B cell (primary cell): Measurements from ENCODE around the gene PLPP7. TPM values are rescaled to one million over a fixed set of nuclear protein-coding genes. Genes with fewer than 3 reads are reported as not detected.

Experiments used
- ATAC-seq: fragments of 200-7000 bp; cut with Tn5 transposase; one replicate; pipeline ENCODE4 v1.10.0; 2021; ENCODE audit warnings: low read depth, mild to moderate bottlenecking, moderate number of reproducible peaks, moderate library complexity
- CTCF ChIA-PET: fragments of 350-600 bp; sonication (Branson Sonifier 250); formaldehyde crosslinking; loops from one replicate; lab custom pipeline; 2021; ENCODE audit warnings: antibody characterized with exemption, inconsistent platforms; lab: Charles Lee
- POLR2A ChIA-PET: fragments of 350-600 bp; sonication (Branson Sonifier 250); formaldehyde crosslinking; loops from one replicate; lab custom pipeline; 2021; ENCODE audit warnings: antibody characterized with exemption; lab: Charles Lee
- DNase-seq: peaks from one replicate; pipeline ENCODE4 v3.0.0; 2013
- H2AFZ ChIP-seq: 2 replicates; pipeline ENCODE4 v1.6.1; 2012; ENCODE audit warnings: mild to moderate bottlenecking, low read depth, low read length; ENCODE audit not compliant: insufficient read depth, poor library complexity, severe bottlenecking
- H3K27ac ChIP-seq, 2 donors: 1 replicate in 1 of 2; 2 replicates in 1 of 2; pipeline ENCODE4 v1.5.1; 2012 to 2013; ENCODE audit warnings: low read length in 2 of 2, mild to moderate bottlenecking in 2 of 2, moderate library complexity in 1 of 2
- H3K27me3 ChIP-seq, 4 experiments: fragments of 200-600 bp in 1 of 4; sonication (generic) in 1 of 4; replicated peaks in 1 of 4; 1 replicate in 2 of 4; 2 replicates in 2 of 4; pipeline versions ENCODE4 v1.6.1 to v1.7.0; 2013 to 2016; ENCODE audit warnings: low read length in 3 of 4, mild to moderate bottlenecking in 2 of 4, mixed read lengths in 1 of 4, moderate library complexity in 1 of 4; ENCODE audit not compliant: insufficient read depth in 4 of 4, control insufficient read depth in 3 of 4; ENCODE audit errors: control extremely low read depth in 1 of 4
- H3K36me3 ChIP-seq, 2 experiments: replicated peaks in 1 of 2; 1 replicate in 1 of 2; 2 replicates in 1 of 2; pipeline versions ENCODE4 v1.6.1 to v1.7.1; 2013; ENCODE audit warnings: low read length in 1 of 2; ENCODE audit not compliant: insufficient read depth in 2 of 2, control insufficient read depth in 1 of 2; ENCODE audit errors: control extremely low read depth in 1 of 2, extremely low read depth in 1 of 2
- H3K4me1 ChIP-seq, 2 donors: fragments of 200-600 bp in 1 of 2; sonication (generic) in 1 of 2; 1 replicate in 1 of 2; 2 replicates in 1 of 2; pipeline versions ENCODE4 v1.5.1 to v1.6.1; 2013 to 2017; ENCODE audit warnings: low read length in 2 of 2; ENCODE audit not compliant: control insufficient read depth in 2 of 2, insufficient read depth in 2 of 2
- H3K4me2 ChIP-seq: replicated peaks from 2 replicates; pipeline ENCODE3; 2012; ENCODE audit warnings: mild to moderate bottlenecking, low read depth, low read length; ENCODE audit not compliant: poor library complexity, severe bottlenecking
- H3K4me3 ChIP-seq, 5 experiments: fragments of 200-600 bp in 1 of 5; sonication (generic) in 1 of 5; 1 replicate in 3 of 5; 2 replicates in 2 of 5; pipeline versions ENCODE4 v1.5.1 to v1.7.0; 2011 to 2016; ENCODE audit warnings: low read length in 4 of 5, mild to moderate bottlenecking in 4 of 5, low read depth in 2 of 5, control low read depth in 1 of 5, moderate library complexity in 1 of 5; ENCODE audit not compliant: insufficient read depth in 1 of 5; ENCODE audit errors: control extremely low read depth in 1 of 5, extremely low read depth in 1 of 5
- H3K79me2 ChIP-seq: fragments of 200-600 bp; sonication (generic); one replicate; pipeline ENCODE4 v1.6.0; 2016; ENCODE audit warnings: low read length; ENCODE audit not compliant: control insufficient read depth, insufficient read depth
- H3K9ac ChIP-seq: fragments of 200-600 bp; sonication (generic); 2 replicates; pipeline ENCODE4 v1.6.1; 2017; ENCODE audit warnings: mild to moderate bottlenecking, low read length, moderate library complexity
- H3K9me3 ChIP-seq, 3 donors: one replicate each; pipeline versions ENCODE4 v1.6.1 to v1.7.1; 2013; ENCODE audit warnings: low read length in 2 of 3; ENCODE audit not compliant: control insufficient read depth in 2 of 3, insufficient read depth in 1 of 3; ENCODE audit errors: control extremely low read depth in 1 of 3
- H4K20me1 ChIP-seq: 2 replicates; pipeline ENCODE4 v1.6.0; 2012; ENCODE audit warnings: mild to moderate bottlenecking, low read length; ENCODE audit not compliant: insufficient read depth, control insufficient read depth, poor library complexity, severe bottlenecking
- H3K27ac Mint-ChIP-seq: one replicate; pipeline ENCODE4 v1.8.0; 2021; ENCODE audit warnings: mixed read lengths
- H3K27me3 Mint-ChIP-seq: one replicate; pipeline ENCODE4 v1.8.0; 2021; ENCODE audit warnings: mixed read lengths
- H3K4me1 Mint-ChIP-seq: one replicate; pipeline ENCODE4 v1.8.0; 2021; ENCODE audit warnings: mixed read lengths
- H3K4me3 Mint-ChIP-seq: one replicate; pipeline ENCODE4 v1.8.0; 2021; ENCODE audit warnings: mixed read lengths
- H3K9me3 Mint-ChIP-seq: one replicate; pipeline ENCODE4 v1.8.0; 2022; ENCODE audit warnings: mixed read lengths; ENCODE audit not compliant: insufficient read depth
- CTCF ChIP-seq: fragments of 200-600 bp; IDR thresholded peaks from one replicate; pipeline ENCODE4 v1.8.0; 2022; ENCODE audit warnings: antibody characterized with exemption, mild to moderate bottlenecking
- EZH2 ChIP-seq: IDR thresholded peaks from 2 replicates; pipeline ENCODE4 v1.6.1; 2012; ENCODE audit warnings: borderline replicate concordance, low read depth, mild to moderate bottlenecking, moderate library complexity, low read length; ENCODE audit not compliant: insufficient read depth, poor library complexity, severe bottlenecking
- WGBS: methylation state at CpG from one replicate; pipeline ENCODE4 v1.1.5; 2013; ENCODE audit warnings: missing lambda C conversion rate; ENCODE audit not compliant: insufficient coverage; 5-methylcytosine and 5-hydroxymethylcytosine counted together
- intact Hi-C: fragments of 100-400 bp; cut with micrococcal nuclease; formaldehyde crosslinking; loops from one replicate; pipeline ENCODE4 v1.10.0; 2022
- polyA plus RNA-seq: library from polyadenylated mRNA; depleted of rRNA; stranded (reverse); fragments of >200 nt; gene quantifications from 2 replicates; pipeline ENCODE4 v1.2.3, GENCODE V29; 2012
- total RNA-seq, 2 donors: library from RNA; stranded (reverse); fragments of 120-200 nt in 1 of 2; gene quantifications; 1 replicate in 1 of 2; 2 replicates in 1 of 2; pipeline versions ENCODE4 v1.2.3 to v1.2.4, GENCODE V29; 2013 to 2022

PLPP7 gene
- total and polyA plus RNA-seq, 2 donors (not counting 1 experiment from before 2014, with no cell fraction given) = 0.57 to 2.0 TPM

GRCh38 chr9:131271506-131271931, 18.0 kb upstream of the PLPP7 start:
- CTCF ChIA-PET = interaction anchor here (1.3 to 8.9 kb wide), 4 partner anchors 16 to 92 kb away, joined by 3 to 158 read pairs (median 10); no protein-coding TSS in a partner anchor
- DNase-seq (no peak), ATAC-seq (no peak)
- H3K9me3 ChIP-seq = no peaks in the 10 kb centered on the region
- peak overlapping the region; percentile 86 to 91 for H3K27ac ChIP-seq
- H3K36me3 ChIP-seq = peaks cover 0 to 6% of the 10 kb centered on the region in 2 experiments
- H3K27me3 ChIP-seq = no peaks in the 10 kb centered on the region
- intact Hi-C loops = loop anchor here (10.0 kb wide), 1 partner anchor 63 kb away; no protein-coding TSS in a partner anchor
- H3K9me3 Mint-ChIP-seq = no peaks in the 10 kb centered on the region
- WGBS = 54% methylated on average over 4 of the region's 6 CpGs
- H3K27me3 Mint-ChIP-seq = no peaks in the 10 kb centered on the region
- H2AFZ ChIP-seq = no peak overlapping the region
- peak overlapping the region; percentile 83 for H3K4me3 Mint-ChIP-seq
- H4K20me1 ChIP-seq = peaks cover 8% of the 10 kb centered on the region
- peaks cover 73% of the 10 kb centered on the region for H3K4me1 Mint-ChIP-seq
- TF ChIP-seq EZH2 (no peak), CTCF (no peak)
- H3K27ac Mint-ChIP-seq = peak overlapping the region; percentile 96
- peak overlapping the region in 1 of 5 experiments; percentile 58 for H3K4me3 ChIP-seq
- peak overlapping the region; percentile 77 for H3K4me2 ChIP-seq
- POLR2A ChIA-PET = interaction anchor here (0.6 to 8.2 kb wide), 3 partner anchors 17 to 83 kb away, joined by 4 to 199 read pairs (median 16); no protein-coding TSS in a partner anchor
- peaks cover 65 to 80% of the 10 kb centered on the region in 2 donors for H3K4me1 ChIP-seq
- peak overlapping the region; percentile 47 for H3K9ac ChIP-seq
- H3K79me2 ChIP-seq = peaks cover 96% of the 10 kb centered on the region

DNA sequence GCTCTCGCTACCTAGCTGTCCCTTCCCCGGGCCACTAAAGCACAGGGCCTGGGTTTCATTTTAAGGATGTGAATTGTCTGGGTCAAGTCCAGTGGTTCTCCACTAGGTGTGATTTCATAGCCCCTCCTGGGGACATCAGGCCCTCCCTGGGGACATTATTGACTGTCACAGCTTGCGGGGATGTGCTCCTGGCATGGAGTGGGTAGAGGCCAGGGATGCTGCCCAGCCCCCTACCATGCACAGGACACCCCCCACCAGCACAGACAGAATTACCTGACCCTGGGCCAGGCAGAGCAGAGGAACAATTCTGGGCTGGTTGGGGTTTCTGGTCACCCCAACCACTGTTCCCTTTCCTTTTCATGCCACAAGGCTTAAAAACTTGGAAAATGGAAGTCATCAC, 17.3 kb upstream of the PLPP7 start:
- no peaks in the 10 kb centered on the region for H3K9me3 ChIP-seq
- H3K4me3 Mint-ChIP-seq = peak overlapping the region; percentile 64
- H4K20me1 ChIP-seq = peaks cover 8% of the 10 kb centered on the region
- H3K4me3 ChIP-seq = peak overlapping the region in 1 of 5 experiments; percentile 19
- no peak overlapping the region for H2AFZ ChIP-seq
- DNase-seq = no peak
- intact Hi-C loops = loop anchor here (2.0 to 10.0 kb wide), 2 partner anchors 63 to 461 kb away; no protein-coding TSS in a partner anchor
- H3K79me2 ChIP-seq = peaks cover 89% of the 10 kb centered on the region
- no peaks in the 10 kb centered on the region for H3K9me3 Mint-ChIP-seq
- H3K4me2 ChIP-seq = peak overlapping the region; percentile 77
- peaks cover 58 to 73% of the 10 kb centered on the region in 2 donors for H3K4me1 ChIP-seq
- no peak for ATAC-seq
- peaks cover 0 to 2% of the 10 kb centered on the region in 2 experiments for H3K36me3 ChIP-seq
- no peaks in the 10 kb centered on the region for H3K27me3 ChIP-seq
- H3K27me3 Mint-ChIP-seq = no peaks in the 10 kb centered on the region
- POLR2A ChIA-PET = interaction anchor here (0.7 to 8.2 kb wide), 4 partner anchors 18 to 1752 kb away, joined by 3 to 199 read pairs (median 10); no protein-coding TSS in a partner anchor
- CTCF ChIA-PET = interaction anchor here (1.3 to 8.9 kb wide), 3 partner anchors 17 to 93 kb away, joined by 3 to 158 read pairs (median 11); no protein-coding TSS in a partner anchor
- peak overlapping the region; percentile 47 for H3K9ac ChIP-seq
- H3K27ac ChIP-seq = peak overlapping the region; percentile 86 to 91
- 60% methylated on average over 1 of the region's 3 CpGs for WGBS
- H3K4me1 Mint-ChIP-seq = peaks cover 66% of the 10 kb centered on the region
- H3K27ac Mint-ChIP-seq = peak overlapping the region; percentile 96
- no peak for TF ChIP-seq CTCF
- TF ChIP-seq EZH2 = no peak
